K562 (cell line): Measurements from ENCODE around the gene CPSF4L. TPM values are rescaled to one million over a fixed set of nuclear protein-coding genes. Genes with fewer than 3 reads are reported as not detected.

Experiments
- ATAC-seq: fragments of 200-7000 bp; cut with Tn5 transposase; 3 replicates; pipeline ENCODE4 v1.9.1; 2020; ENCODE audit warnings: moderate library complexity
- BruUV-seq: library from RNA; stranded (reverse); fragments of 400-500 nt; replicated peaks from 2 replicates; lab custom pipeline; 2021; lab: Mats Ljungman, UMichigan
- CTCF ChIA-PET: fragments of 300-600 bp; formaldehyde crosslinking; extraction: SDS; loops from one replicate; lab custom pipeline; 2021; ENCODE audit warnings: low intra/inter-chr PET ratio; lab: Yijun Ruan, JAX
- POLR2A ChIA-PET: fragments of 300-600, 350-650 bp; sonication (Branson Sonifier 250); formaldehyde crosslinking; extraction: SDS; loops from one replicate; lab custom pipeline; 2021; ENCODE audit warnings: antibody characterized with exemption, inconsistent platforms; lab: Yijun Ruan, JAX
- DNase-seq, 4 experiments: peaks; one replicate each; pipeline versions ENCODE4 v3.0.0 to v3.0.0-alpha.2; 2011 to 2018; ENCODE audit warnings: low spot score in 3 of 4, mixed read lengths in 3 of 4; ENCODE audit errors: extremely low read depth in 1 of 4
- FAIRE-seq: peaks from 2 replicates; lab custom pipeline; 2011; peaks lifted over from hg19 to GRCh38; lab: Jason Lieb, UNC
- H2AFZ ChIP-seq: 2 replicates; pipeline ENCODE4 v1.6.0; 2011; ENCODE audit warnings: low read depth, low read length, control low read depth, inconsistent platforms
- H3K27ac ChIP-seq: fragments of 200-600 bp; 3 replicates; pipeline ENCODE4 v1.8.0; 2011; ENCODE audit warnings: low read depth, mild to moderate bottlenecking, control low read depth, inconsistent platforms, low read length, moderate library complexity, mixed read lengths; ENCODE audit errors: extremely low read depth
- H3K27me3 ChIP-seq, 2 experiments: fragments of 300-600 bp in 1 of 2; 2 replicates in 1 of 2; 3 replicates in 1 of 2; pipeline versions ENCODE4 v1.6.0 to v1.8.0; 2011; ENCODE audit warnings: inconsistent platforms in 2 of 2, low read length in 2 of 2, mild to moderate bottlenecking in 1 of 2, mixed read lengths in 1 of 2, moderate library complexity in 1 of 2; ENCODE audit not compliant: control insufficient read depth in 2 of 2, insufficient read depth in 2 of 2
- H3K36me3 ChIP-seq: fragments of 300-600 bp; 3 replicates; pipeline ENCODE4 v1.8.0; 2011; ENCODE audit warnings: mild to moderate bottlenecking, low read length, inconsistent platforms; ENCODE audit not compliant: control insufficient read depth, insufficient read depth
- H3K4me1 ChIP-seq, 2 experiments: fragments of 200-600 bp in 1 of 2; replicated peaks in 1 of 2; 2 replicates in 1 of 2; 3 replicates in 1 of 2; pipeline versions ENCODE4 v1.5.1 to v1.8.0; 2011; ENCODE audit warnings: inconsistent platforms in 2 of 2, low read length in 2 of 2, mild to moderate bottlenecking in 1 of 2, mixed read lengths in 1 of 2, moderate library complexity in 1 of 2; ENCODE audit not compliant: control insufficient read depth in 2 of 2, insufficient read depth in 2 of 2
- H3K4me2 ChIP-seq: 2 replicates; pipeline ENCODE4 v1.6.1; 2011; ENCODE audit warnings: low read length, control low read depth, inconsistent platforms, mixed read lengths; ENCODE audit not compliant: insufficient read depth
- H3K4me3 ChIP-seq: fragments of 200-600 bp; sonication (generic), shearing (Covaris generic); 2 replicates; pipeline ENCODE4 v1.5.1; 2016; ENCODE audit warnings: control low read depth, inconsistent platforms
- H3K79me2 ChIP-seq: fragments of 200-600 bp; 3 replicates; pipeline ENCODE4 v1.8.0; 2011; ENCODE audit warnings: low read length, inconsistent platforms; ENCODE audit not compliant: control insufficient read depth, insufficient read depth
- H3K9ac ChIP-seq, 2 experiments: 2 replicates each; pipeline versions ENCODE4 v1.6.0 to v1.6.1; 2011; ENCODE audit warnings: low read depth in 2 of 2, low read length in 2 of 2, control low read depth in 1 of 2, inconsistent platforms in 1 of 2, mild to moderate bottlenecking in 1 of 2, mixed read lengths in 1 of 2; ENCODE audit not compliant: insufficient read depth in 1 of 2
- H3K9me1 ChIP-seq: one replicate; pipeline ENCODE4 v1.6.0; 2011; ENCODE audit warnings: inconsistent platforms, mild to moderate bottlenecking, low read length, moderate library complexity; ENCODE audit not compliant: control insufficient read depth, insufficient read depth
- H3K9me3 ChIP-seq: replicated peaks from 2 replicates; pipeline ENCODE4 v1.5.1; 2011; ENCODE audit warnings: low read depth, low read length, inconsistent platforms; ENCODE audit not compliant: control insufficient read depth, insufficient read depth
- H4K20me1 ChIP-seq: replicated peaks from 2 replicates; pipeline ENCODE4 v1.6.1; 2011; ENCODE audit warnings: low read length, inconsistent platforms, mixed read lengths; ENCODE audit not compliant: control insufficient read depth, insufficient read depth
- ATF1 ChIP-seq, 2 experiments: fragments of 450-650 bp in 1 of 2; IDR thresholded peaks; 2 replicates each; pipeline ENCODE4 v1.6.1; 2016; ENCODE audit warnings: missing compliant biosample characterization in 1 of 2, missing genetic modification characterization in 1 of 2
- CEBPB ChIP-seq: fragments of 450-650 bp; IDR thresholded peaks from 2 replicates; pipeline ENCODE4 v1.6.1; 2016; ENCODE audit warnings: missing genetic modification characterization, missing compliant biosample characterization
- DLX4 ChIP-seq: fragments of 250-450 bp; sonication (Bioruptor Pico); IDR thresholded peaks from 2 replicates; pipeline ENCODE4 v1.6.1; 2021; ENCODE audit warnings: mild to moderate bottlenecking
- GATA2 ChIP-seq: sonication (generic); formaldehyde crosslinking; IDR thresholded peaks from 2 replicates; pipeline ENCODE4 v1.4.0; 2020; ENCODE audit warnings: mild to moderate bottlenecking, missing genetic modification reagents
- NFIC ChIP-seq: fragments of 450-650 bp; IDR thresholded peaks from 2 replicates; pipeline ENCODE4 v1.6.1; 2017; ENCODE audit warnings: mild to moderate bottlenecking, inconsistent platforms
- POU5F1 ChIP-seq: fragments of 150-350 bp; IDR thresholded peaks from 2 replicates; pipeline ENCODE4 v1.6.1; 2014; ENCODE audit warnings: borderline replicate concordance, low read length, low read depth, mild to moderate bottlenecking; ENCODE audit not compliant: partially characterized antibody
- U2AF2 ChIP-seq: fragments of 200-400 bp; formaldehyde crosslinking; optimal IDR thresholded peaks from 2 replicates; pipeline ENCODE3; 2017; ENCODE audit warnings: low read depth, mild to moderate bottlenecking, low read length
- WGBS: fragments of 100-300 bp; shearing (Covaris generic); methylation state at CpG from one replicate; pipeline ENCODE4 v1.1.6; 2016; ENCODE audit warnings: low coverage, mixed read lengths; ENCODE audit not compliant: insufficient coverage; ENCODE audit errors: missing lambda C conversion rate; 5-methylcytosine and 5-hydroxymethylcytosine counted together
- in situ Hi-C: fragments of 300-500 bp; cut with MboI; formaldehyde crosslinking; loops from 4 replicates; pipeline ENCODE4 v1.15.0; 2018; ENCODE audit warnings: inconsistent platforms, mixed read lengths
- intact Hi-C: fragments of 100-400 bp; cut with micrococcal nuclease; formaldehyde crosslinking; loops from 2 replicates; pipeline ENCODE4 v1.14.2; 2022
- polyA plus RNA-seq, 8 experiments: library from polyadenylated mRNA; depleted of rRNA in 4 of 8; stranded (reverse) in 5 of 8; unstranded in 3 of 8; fragments of >200 nt; fragmentation: Nextera tagmentation in 2 of 8; fragmentation: Illumina TruSeq in 1 of 8; extraction: Ambion mirVana in 2 of 8; extraction: Trizol in 1 of 8; gene quantifications; 2 replicates each; pipeline versions ENCODE4 v1.2.1 to v1.2.3, GENCODE V29; 2011 to 2014; ENCODE audit warnings: inconsistent platforms in 1 of 8, missing spikeins in 1 of 8
- total RNA-seq, 7 experiments: library from RNA; depleted of rRNA in 6 of 7; stranded (reverse); fragments of >200 nt in 6 of 7; fragmentation: Illumina TruSeq in 2 of 7; extraction: Trizol in 2 of 7; gene quantifications; 2 replicates each; pipeline versions ENCODE4 v1.2.1 to v1.2.3, GENCODE V29; 2011 to 2021; ENCODE audit warnings: low replicate concordance in 1 of 7

CPSF4L gene
- total and polyA plus RNA-seq, 9 of the 15 experiments (the other 6 are each of a cell fraction or from before 2014, with no cell fraction given) = not detected

GRCh38 chr17:73214008-73214407 is 47.7 kb downstream of the CPSF4L start (continued):
- TF ChIP-seq DLX4 (CRISPR knock-in tag) = no peak
- no peak for TF ChIP-seq U2AF2
- no peak for TF ChIP-seq ATF1 (CRISPR knock-in tag; IDR thresholded peaks at IDR 0.05)
- TF ChIP-seq ATF1 (tag; IDR thresholded peaks at IDR 0.05) = no peak

DNA sequence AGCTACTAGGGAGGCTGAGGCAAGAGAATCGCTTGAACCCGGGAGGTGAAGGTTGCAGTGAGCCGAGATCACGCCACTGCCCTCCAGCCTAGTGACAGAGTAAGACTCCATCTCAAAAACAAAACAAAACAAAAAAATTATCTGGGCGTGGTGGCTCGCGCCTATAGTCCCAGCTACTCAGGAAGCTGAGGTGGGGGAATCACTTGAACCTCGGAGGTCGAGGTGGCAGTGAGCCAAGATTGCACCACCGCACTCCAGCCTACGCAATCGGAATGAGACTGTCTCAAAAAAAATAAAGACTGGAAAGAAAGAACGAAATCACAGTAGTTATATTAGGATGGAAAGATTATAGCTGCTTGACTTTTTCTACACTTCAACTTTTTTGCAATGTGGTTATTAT is 49.9 kb downstream of the CPSF4L start:
- no peak for DNase-seq
- ATAC-seq = no peak
- H3K4me2 ChIP-seq = no peak overlapping the region
- peaks cover 9 to 11% of the 10 kb centered on the region in 2 experiments; a peak in 4 of 5 replicates for H3K4me1 ChIP-seq
- ChIA-PET CTCF (no interaction called here), POLR2A (interaction anchor here (0.7 to 1.6 kb wide), 4 partner anchors 10 to 20 kb away, joined by 3 to 9 read pairs (median 4); a partner anchor contains a TSS)
- H3K36me3 ChIP-seq = peaks cover 65% of the 10 kb centered on the region
- intact Hi-C loops = no loop called here
- H3K9me1 ChIP-seq = no peaks in the 10 kb centered on the region
- H3K4me3 ChIP-seq = no peak overlapping the region
- H3K9me3 ChIP-seq = no peaks in the 10 kb centered on the region
- H3K27ac ChIP-seq = no peak overlapping the region
- in situ Hi-C loops = no loop called here
- 49% methylated on average over 13 of the region's 13 CpGs for WGBS
- no peaks in the 10 kb centered on the region for H3K27me3 ChIP-seq
- BruUV-seq = no TSS peak
- no peak for FAIRE-seq
- TF ChIP-seq CEBPB (tag) = peak; percentile 56
- no peak for TF ChIP-seq POU5F1
- TF ChIP-seq GATA2 (CRISPR knock-in tag) = no peak
- TF ChIP-seq NFIC = peak; percentile 83
- H4K20me1 ChIP-seq = 0 out of 2 replicates have a peak, but pooled peaks cover 11% of the 10 kb centered on the region
- H3K9ac ChIP-seq = no peak overlapping the region
- peaks cover 36% of the 10 kb centered on the region for H3K79me2 ChIP-seq
- no peak overlapping the region for H2AFZ ChIP-seq
